Jurkat, Clone E6-1 (cell line): ENCODE data around the gene SP2. TPM values are rescaled to one million over a fixed set of nuclear protein-coding genes. Genes with fewer than 3 reads are reported as not detected.

Experiments used
- DNase-seq: peaks from one replicate; pipeline ENCODE4 v3.0.0-alpha.2; 2011; ENCODE audit warnings: low read depth, low spot score
- H3K4me3 ChIP-seq: 2 replicates; pipeline ENCODE4 v1.5.1; 2011; ENCODE audit warnings: mild to moderate bottlenecking, low read length, control low read depth, moderate library complexity
- polyA plus RNA-seq: library from polyadenylated mRNA; unstranded; fragments of >200 nt; gene quantifications from one replicate; pipeline ENCODE4 v1.2.1, GENCODE V29; 2012; ENCODE audit warnings: missing spikeins; ENCODE audit not compliant: insufficient read length, insufficient read depth

The SP2 gene
- polyA plus RNA-seq, result 12.6 TPM

DNA sequence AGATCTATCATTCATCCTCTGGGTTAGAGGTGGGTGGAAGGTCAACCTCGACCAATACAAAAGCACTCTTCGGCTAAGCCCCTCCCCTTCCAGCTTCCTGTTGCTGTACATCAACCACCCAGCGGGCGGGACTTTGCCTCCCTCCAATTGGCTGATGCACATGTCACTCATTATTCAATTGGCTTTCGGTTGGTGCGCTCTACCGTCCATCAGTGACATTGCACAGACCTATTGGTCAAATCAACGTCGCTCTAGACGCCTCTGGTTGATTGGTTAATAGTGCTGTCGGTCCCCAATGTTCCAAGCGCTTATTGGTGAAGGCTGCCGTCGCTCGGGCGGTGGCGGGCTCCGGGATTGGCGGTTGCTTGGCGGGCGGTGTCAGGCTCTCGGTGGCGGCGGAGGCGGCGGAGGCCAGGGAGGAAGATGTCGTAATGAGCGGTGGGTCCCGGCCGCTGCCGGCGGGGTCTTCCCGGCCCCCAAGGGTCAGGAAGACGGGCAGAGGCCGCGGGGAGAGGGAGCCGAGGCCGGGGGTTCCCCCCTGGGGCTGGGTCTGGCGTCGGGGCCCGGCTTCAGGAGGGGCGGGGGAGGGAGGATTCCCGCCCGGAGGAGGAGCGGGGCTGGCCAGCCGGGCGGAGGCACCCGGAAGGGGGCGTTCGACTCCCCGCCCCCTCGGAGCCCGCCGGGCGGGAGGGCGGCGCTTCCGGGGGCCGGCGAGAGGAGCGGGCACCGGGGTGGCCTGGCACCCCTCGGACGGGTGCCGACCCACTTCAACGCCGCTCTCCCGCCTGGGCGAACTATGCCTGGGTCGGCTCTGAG lies at the start of gene SP2:
SP2 (plus strand) TSS at position 381 of the 816 bp plus-strand sequence; CDS start at position 432, 51 bp downstream.
- peak; percentile 100 for DNase-seq
- peak within 1 kb of the TSS; percentile 95 for H3K4me3 ChIP-seq

DNA sequence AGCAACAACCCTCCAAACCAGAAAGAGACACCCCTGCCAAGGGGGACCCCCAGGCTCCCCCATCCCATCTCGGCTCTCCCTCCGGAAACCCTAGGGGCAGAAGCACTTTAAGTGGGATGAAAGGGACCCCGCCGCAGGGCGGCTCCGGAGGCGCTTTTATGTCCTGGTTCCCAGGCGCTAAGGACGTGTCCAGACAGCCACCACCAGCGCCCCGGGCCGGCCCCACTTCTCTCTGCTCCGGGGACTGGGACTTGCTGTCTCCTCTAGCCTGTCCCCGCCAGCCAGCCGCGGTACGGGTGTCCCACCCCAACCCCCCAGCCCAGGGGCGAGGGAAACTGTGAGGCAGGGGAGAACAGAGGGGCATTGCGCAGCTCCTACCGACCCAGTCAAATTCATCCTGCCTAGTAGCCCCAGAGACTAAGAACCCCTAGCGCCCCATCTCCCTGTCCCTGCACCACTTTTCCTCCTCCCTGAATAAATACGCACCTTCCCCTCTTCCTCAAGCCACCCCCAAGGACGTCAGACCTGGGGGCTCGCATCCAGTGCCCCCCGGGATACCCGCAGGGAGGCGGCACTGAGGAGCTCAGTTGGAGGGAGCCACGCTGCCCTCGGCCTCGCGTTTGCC lies 49.2 kb upstream of the SP2 start:
- no peak overlapping the region for H3K4me3 ChIP-seq
- DNase-seq, result no peak

DNA sequence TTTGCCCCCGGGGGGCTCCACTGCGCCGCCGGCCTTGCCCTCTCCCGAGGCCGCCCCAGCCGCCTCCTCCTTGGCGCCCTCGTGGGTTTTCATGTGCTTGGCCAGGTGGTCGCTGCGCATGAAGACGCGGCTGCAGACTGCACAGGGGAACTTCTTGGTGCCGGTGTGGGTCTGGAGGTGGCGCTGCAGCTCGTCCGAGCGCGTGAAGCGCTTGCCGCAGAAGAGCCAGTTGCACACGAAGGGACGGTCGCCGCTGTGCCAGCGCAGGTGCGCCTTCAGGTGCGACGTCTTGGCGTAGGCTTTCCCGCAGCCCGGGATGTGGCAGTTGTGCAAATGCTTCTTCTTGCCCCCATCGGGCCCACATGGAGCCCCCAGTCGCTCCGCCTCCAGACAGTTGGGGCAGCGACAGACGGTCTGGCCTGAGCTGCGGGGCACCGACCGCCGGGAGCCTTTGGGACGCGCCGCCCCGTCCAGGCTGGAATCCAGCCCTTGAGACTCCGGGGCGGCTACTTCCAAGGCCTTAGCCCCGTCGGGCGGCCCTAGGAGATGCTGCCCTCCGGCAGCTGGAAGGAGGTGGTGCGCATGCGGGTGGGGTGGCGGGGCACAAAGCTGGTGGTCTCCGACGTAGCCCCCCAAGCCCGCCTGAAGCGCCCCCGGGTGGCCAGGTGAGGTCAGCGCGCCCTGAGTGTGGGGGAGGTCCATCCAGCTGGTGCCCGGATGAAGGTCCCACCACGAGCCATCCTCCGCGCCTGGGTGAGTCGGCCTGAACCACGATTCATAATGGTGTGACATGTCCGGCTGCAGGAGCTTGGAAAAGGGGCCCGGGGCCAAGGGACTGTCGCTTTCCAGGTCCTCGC lies 48.5 kb upstream of the SP2 start:
- H3K4me3 ChIP-seq, result no peak overlapping the region
- no peak for DNase-seq

DNA sequence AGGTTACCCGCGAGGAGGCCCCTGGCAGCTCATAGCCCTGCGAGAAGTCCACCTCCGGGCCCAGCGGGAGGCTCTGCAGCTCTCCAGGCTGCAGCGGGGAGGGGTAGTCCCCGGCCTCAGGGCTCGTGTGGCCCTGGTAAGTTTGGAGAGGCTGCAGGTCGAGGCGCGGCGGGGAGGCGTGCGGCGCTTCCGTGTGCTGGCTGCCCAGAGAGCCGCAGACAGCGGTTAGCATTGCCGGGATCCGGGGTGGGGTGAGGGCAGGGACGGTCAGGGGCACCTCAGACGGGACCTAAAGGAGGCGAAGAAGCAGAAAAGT lies 47.9 kb upstream of the SP2 start:
- no peak for DNase-seq
- H3K4me3 ChIP-seq, result no peak overlapping the region

DNA sequence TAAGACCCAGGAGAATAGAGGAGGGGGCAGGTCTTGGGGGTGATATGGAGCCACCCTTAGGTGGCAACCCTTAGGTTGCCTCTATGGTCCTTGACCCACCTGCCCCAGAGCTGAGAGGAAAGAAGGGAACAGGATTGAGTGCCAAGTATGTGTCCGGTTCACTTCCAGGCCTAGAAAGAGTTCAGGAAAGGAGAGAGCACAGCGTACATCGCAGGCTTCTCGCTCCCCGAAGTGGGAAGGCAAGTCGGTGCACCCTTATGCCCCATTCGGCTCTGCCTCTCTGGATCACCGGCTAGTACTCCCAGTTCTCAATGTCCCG lies 45.7 kb upstream of the SP2 start:
- DNase-seq, result no peak
- no peak overlapping the region for H3K4me3 ChIP-seq

DNA sequence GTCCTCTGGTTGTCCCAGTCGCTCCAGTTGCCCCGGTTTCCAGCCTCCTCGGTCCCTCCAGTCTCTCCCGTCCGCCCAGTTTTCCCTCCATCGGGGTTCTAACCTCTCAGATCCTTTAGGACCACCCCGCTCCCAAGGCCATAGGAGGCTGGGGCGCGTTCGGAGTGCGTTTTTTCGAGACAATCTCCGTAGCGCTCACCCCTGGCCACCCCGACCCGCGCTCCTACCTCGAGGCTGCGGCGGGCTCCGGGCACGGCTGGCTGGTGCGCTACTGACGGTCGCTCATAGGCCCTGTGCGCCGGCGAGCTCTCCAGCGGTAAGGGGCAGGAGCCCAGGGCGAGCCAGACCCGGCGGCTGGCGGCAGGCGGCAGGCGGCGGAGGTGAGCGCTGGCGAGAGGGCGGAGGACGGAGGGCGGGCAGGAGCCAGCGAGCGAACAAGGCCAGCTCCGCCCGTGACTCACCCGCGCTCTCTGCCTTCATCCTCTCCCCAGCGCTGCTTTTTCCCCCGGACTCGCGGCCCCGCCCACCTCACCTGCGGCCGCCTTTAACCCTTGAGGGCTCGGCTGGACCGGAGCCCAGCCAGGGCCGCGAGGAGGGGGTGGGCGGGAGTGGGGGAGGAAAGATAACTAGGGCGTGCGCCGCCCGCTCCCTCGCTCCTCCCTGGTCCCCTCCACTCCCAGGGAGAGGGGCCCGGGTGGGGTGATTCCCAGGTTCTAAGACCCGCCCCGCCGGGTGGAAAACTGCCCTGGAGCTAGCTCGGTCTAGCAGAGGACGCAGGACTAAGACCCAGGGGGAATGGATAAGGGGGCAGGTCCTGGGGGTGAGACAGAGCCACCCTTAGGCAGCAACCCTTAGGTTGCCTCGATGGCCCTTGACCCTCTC lies 45.1 kb upstream of the SP2 start, which contains the start of gene SP6:
SP6 (minus strand) TSS at position 472 of the 882 bp plus-strand sequence. CDS start 2,734 bp downstream, outside the sequence.
- DNase-seq, result no peak
- H3K4me3 ChIP-seq, result no peak within 1 kb of the TSS

DNA sequence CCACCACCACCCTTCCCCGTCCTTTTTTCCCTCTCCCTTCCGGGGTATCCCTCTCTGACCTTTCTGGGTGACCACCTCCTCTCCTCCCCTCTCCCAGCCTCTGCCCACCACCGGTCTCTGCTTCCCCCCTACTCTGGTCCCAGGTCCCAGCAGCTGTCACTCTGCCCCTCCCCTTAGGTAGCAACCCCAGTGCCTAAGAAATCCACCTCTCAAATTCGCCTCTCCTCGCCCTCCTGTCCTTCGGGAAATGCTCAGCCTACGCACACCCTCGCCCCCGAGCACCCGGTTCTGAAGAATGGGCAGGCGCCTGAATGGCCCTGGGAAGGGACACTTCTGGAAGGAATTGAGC lies 44.3 kb upstream of the SP2 start:
- no peak overlapping the region for H3K4me3 ChIP-seq

DNA sequence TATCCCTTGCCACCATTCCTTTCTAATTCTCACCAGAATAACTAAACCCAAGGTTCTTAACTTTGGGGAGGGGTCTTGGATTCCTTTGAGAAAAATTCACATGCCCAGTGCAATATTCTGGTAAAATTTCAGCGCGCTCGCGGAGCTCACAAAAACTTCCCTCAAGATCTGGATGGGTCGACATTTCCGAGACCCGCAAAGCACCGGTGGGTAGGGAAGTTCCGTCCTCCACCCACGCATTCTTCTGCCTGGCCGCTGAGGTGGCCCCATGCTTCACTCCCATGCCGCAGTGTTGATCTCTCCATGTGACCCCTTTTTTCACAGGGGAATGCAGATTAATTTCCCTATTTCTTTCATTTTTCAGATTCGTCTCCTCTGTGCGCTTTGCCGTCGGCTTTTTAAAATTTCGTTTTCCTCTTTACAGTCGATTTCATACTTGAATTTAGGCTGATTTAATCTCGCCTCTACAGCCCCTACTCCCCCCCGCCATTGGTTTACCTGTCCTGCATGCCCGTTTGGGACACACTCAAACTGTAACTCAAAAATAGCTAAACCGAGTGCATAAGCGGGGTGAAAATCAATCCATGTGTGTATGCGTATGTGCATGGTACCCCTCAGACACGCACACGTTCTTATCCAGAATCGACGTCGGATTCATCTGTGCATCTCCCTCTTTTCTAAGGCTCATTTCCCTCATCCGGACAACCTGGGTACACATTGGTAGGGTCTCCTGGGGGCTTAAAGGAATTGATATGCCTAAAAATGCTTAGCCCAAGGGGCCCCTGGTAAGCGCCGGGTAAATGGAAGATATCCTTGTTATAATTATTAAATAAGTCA lies 43.7 kb upstream of the SP2 start:
- H3K4me3 ChIP-seq, result no peak overlapping the region
- no peak for DNase-seq

More for the DNA sequence above, 44.3 kb upstream of the SP2 start:
- DNase-seq, result no peak

DNA sequence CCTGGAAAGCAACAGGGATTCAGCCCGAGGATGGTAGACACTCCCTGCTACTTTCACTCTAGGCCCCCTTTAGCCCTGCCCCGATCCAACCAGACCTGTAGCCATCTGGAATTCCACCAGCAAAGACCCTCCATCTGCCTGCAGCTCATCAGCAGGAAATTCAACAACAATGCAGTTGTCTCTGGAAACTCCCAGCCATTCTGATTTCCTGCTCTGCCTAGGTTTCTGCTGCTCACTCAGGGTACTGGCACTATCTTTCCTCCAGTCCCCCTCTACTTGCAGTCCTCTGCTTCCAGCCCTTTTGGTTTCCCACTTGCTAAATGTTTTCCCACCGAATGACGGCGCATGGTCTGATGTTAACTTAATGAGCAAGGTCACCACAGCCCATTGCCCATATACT lies 42.4 kb upstream of the SP2 start:
- H3K4me3 ChIP-seq, result no peak overlapping the region
- no peak for DNase-seq

DNA sequence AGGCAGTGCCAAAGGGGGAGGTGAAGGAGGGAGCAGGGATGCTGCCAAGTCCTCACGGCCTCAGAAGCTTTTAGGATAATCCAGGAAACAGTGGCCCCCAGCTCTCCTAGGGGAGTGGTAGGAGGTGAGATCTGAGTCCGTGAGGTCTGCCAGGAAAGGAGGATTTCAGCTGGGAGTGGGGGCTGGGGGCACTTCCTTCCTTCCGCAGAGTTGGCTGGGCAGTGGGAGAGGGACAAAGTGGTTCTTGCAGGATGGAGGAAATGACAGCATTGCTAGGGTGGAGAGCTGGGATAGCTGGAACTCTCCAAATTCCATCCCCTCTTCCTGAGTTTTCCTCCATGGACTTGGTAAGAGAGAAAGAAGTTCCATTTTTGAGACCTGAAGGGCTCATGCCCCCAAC lies 40.3 kb upstream of the SP2 start:
- H3K4me3 ChIP-seq, result no peak overlapping the region
- DNase-seq, result no peak

DNA sequence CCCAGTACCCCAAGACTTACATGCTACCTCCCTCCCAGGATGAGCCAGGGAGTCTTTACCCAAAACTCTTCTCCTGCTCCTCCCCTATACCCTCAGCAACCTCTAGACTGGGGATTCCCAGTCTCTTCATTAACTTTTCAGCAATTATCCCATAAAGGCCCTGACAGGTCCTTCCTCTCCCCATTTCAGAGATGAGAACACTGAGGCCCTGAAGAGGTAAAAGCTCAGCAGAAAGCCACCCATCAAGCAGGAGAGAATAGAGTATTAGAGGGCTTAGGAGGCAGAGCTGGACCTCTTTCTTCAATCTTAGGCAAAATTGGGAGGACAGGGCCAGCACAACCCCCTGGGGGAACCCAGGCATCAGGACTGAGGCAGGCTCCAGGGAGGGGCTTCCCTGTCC lies 39.2 kb upstream of the SP2 start:
- no peak for DNase-seq
- no peak overlapping the region for H3K4me3 ChIP-seq

DNA sequence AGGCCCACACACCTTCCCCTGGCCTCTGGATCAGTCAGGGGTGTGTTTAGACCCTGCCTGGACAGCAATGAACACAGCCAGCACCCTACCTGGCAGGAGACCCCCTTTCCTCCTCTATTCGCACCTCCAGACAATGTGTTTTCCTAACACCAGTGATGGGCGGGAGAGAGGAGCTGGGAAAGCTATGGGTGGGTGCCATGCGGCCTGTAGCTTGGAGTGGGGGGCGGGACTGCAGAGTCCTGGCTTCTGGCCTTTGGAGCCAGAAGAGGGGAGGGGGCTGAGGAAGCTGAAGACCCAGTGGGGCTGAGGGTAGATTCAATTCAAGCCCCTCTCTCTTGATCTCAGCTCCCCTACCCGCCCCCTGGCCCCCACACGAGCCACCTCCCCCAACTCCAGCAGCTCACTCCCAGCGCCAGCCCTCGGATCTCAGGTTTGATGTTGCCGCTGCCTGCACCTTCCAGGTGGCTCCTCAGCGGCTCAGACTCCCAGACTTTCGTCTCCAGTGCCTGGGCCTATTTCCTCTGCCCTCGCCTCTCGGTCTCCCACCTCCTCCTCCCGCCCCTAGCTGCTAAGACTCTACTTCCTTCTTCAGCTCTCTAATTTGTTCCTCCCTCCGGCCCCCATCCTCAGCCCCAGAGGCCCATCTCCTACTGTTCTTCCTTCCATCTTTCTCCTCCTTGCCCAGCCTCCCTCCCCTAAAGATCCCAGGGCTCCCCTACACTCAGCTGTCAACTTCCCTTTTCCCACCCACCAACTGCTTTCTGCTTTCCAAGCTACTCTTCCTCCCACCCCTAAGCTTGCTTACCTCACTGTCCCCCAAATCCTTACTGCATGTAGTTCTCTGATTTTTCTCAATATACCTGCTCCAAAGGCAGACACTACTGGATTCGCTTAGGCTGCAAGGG lies 38.2 kb upstream of the SP2 start:
- DNase-seq, result no peak
- no peak overlapping the region for H3K4me3 ChIP-seq

DNA sequence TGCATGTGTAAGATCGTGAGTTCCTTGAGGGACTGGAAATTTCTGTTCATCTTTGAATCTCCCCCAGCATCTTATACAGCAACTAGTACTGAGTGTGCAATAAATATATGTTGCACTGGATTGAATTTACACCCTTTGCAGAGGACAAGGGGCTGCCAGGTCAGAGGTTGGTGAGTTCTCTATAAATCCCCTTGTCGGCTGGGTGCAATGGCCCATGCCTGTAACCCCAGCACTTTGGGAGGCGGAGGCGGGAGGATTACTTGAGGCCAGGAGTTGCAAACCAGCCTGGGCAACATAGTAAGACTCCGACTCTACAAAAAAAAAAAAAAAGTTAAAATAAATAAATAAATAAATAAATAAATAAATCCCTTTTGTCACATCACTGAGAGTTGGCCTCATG lies 35.6 kb upstream of the SP2 start:
- no peak for DNase-seq
- H3K4me3 ChIP-seq, result no peak overlapping the region

DNA sequence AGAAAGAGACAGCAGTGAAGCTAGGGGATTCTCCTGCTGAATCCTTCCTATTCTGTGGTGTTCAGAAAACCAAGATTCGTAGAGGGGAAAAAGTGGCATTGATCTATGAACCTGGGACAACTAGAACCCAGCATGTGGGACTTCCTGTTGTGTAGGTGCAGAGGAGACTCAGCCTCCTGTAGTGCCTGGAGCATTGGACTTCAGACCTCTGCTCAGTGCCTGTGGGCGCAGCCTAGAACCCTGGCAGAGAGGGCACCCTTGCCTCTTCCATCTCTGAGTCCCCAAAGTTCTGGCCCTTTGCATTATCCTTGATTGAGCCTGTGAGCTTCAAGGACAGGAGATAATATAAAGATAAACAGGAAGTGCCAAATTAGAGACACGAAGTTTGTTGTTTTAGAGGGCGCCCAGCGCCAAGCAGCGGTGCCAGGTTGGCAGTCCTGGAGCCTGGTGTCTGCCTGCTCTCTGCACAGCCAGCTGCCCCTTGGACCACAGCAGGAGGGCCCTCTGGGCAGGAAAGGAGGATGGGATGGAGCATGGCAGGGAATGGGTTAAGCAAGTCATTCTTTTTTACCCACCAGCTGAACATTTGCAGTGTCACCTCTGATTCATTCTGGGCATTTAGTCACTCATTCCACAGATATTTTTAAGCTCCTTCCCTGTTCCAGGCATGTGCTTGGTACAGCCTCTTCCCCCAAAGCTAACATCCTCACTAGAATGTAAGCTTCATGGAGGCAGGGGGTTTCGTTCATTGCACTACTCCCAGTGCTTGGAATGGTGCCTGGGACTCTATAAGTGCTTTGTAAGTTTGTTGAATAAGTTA lies 33.2 kb upstream of the SP2 start:
- no peak for DNase-seq
- H3K4me3 ChIP-seq, result no peak overlapping the region

DNA sequence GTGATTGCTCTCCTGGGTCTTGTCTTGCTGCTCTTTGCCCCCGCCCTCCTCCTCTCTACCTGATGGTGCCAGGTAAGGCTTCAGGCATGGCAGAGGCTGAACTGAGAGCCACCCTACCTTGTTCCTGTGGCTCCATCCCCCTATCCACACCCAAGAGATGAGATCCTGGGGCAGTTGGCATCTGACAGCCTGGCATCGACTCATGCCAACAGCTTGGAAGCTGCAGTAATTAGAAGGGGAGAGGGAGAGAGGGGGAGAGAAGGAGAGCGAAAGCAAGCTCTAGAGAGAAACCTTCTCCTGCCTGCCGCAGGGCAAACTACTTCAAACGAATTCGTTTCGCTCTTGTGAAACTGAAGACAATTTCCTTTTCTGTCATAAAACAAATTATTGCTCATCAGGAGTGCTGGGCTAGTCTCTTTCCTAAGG lies 31.2 kb upstream of the SP2 start:
- peak; percentile 43 for DNase-seq

DNA sequence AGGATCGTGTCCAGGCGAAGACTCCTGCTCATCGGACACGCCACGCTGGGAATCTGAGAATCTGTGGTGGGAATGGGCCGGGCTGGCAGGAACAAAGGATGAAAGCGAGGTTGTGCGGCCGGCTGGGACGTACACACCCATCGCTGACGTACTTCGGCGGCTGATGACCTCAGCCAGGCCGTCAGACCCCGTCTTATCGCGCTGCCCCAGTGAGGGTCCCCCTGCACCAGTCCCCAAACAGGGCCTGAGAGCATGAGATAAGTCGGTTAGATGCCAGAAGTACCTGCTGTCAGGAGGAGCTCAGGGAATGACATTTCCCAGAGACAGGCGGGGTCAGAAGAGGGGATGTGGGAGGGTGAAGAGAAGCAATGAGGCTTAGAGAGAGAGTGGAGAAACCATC lies 29.1 kb upstream of the SP2 start:
- no peak overlapping the region for H3K4me3 ChIP-seq
- DNase-seq, result no peak

More for the DNA sequence above, 31.2 kb upstream of the SP2 start:
- H3K4me3 ChIP-seq, result peak overlapping the region; percentile 4; the same call in 1 of the 2 replicates
